NCI-H2081 treated with DMSO at 0.1 percent for 48 hours (cell line): ENCODE measurements around the gene MAP1LC3A.

Source experiments
- DNase-seq: peaks from one replicate; lab custom pipeline; 2025; lab: John Stamatoyannopoulos, UW

MAP1LC3A gene

GRCh38 chr20:34529742-34530141, 28.8 kb upstream of the MAP1LC3A start:
- DNase-seq: no peak

DNA sequence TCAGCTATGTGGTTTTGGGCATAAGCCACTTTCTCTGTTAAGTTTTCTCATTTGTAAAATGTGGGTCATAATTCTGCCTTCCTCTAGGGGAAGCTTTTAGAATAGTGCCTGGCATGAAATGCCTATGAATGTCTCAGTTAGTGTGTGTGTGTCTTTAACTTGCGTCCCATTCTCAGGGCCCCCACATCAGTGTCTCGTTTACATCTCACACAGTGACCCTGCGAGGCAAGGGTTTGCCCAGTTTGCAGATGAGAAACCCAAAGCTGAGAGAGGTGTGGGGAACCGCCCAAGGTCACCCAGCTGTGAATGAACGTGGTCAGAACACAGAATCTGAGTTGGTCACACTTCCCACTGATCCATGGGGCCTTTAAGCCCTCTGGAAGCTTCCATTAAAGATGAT, 28.2 kb upstream of the MAP1LC3A start:
- no peak for DNase-seq

DNA sequence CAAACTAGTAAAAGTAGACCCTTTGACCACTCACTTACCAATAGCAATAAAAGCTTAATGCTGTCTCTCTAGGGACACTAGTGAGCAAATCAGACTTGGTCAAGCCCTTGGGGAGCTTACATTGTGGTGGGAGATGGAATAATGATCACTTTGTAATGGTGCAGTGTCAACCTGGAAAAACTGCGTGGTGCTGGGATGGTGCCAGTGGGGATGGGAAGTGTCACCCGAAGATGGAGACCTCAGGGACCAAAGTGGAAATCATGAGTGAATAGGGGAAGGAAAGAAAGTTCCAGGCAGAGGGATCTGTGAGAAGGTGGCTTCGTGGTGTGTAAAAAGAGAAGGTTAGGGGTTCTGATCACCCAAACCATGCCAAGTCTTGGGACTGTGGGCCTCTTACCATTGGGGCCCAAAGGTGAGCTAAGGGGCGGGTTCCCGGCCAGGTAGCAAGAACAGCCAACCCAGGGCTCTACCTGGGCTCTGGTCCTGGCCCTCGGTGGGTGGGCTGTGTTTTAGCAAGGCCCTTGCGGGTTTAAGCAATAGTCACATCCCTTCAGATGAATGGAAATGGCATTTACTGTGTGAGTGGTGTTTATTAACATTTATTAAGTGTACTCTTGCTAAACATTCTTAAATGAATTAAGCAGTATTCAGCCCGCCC, 26.8 kb upstream of the MAP1LC3A start:
- DNase-seq: no peak

DNA sequence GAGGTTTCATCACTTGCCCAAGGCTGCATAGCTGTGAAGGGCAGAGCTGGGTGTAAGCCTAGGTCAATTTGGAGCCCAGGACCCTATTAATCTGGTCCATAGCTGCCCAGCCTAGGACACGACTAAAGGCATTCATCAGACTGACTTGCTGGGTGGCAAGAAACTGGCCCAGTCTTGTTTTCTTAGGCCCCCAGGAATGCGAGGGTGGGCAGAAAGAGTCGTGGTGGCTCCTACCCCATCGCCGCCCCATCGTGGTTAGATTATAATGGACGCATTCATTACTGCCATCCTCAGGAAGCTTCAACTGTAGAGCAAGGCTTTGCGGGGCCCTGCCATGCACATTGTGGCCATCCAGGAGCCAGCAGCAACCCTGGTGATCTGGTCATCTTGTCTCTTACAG, 26.2 kb upstream of the MAP1LC3A start:
- DNase-seq: no peak

GRCh38 chr20:34532756-34533155, 25.8 kb upstream of the MAP1LC3A start:
- no peak for DNase-seq

DNA sequence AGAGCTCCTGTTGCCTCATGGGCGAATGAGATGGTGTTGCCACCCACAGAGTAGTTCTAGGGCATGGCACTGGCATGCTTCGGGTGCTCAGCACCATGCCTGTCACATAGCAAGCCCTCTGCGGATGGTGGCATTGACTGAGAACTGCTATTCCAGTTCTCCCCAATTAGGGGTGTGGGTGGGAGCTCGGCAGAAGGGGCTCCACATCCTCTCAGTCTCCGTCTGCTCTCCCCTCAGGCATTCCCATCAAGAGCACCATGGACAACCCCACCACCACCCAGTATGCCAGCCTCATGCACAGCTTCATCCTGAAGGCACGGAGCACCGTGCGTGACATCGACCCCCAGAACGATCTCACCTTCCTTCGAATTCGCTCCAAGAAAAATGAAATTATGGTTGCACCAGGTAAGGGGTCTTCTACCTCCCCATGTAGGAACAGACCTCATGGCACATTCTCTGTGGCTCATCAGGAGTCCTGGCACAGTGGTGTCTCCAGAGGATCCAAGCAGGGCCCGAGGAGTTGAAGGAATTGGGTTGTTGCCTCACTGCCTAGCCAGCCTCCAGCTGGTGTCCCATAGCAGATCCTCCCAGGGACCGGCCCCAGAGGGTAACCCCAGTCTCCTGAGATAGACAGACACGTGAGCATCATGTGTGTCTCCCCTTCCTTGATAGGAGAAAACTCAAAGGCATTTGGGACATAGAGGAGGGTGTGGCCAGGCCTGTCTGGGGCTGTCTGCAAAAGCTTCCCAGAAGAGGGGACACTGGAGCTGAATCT, 23.9 kb upstream of the MAP1LC3A start:
- DNase-seq: no peak

DNA sequence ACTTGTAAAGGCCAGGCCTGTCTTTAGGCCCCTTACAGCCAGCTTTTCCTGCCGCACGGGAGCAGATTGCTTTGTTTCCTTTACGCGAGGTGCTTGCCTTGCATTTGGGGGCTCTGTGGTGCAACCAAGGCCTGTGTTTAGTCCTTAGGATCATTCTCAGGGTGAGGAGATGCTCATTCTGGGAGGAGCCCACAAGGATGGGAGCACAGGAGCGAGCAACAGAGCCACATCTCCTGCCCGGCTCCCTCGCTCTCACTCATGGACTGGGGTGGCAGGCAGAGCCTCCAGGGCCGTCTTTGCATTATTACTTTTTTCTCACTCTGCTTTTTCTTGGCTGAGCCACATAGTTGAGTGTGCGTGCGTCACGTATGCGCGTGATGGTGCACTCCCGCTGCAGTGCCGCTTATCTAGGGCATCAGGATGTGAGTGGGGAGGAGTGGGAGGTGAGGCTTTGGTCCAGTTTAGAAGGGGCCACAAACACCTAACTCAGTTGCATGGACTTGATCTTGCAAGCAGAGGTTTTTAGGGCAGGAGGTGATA, 23.1 kb upstream of the MAP1LC3A start:
- DNase-seq: no peak

DNA sequence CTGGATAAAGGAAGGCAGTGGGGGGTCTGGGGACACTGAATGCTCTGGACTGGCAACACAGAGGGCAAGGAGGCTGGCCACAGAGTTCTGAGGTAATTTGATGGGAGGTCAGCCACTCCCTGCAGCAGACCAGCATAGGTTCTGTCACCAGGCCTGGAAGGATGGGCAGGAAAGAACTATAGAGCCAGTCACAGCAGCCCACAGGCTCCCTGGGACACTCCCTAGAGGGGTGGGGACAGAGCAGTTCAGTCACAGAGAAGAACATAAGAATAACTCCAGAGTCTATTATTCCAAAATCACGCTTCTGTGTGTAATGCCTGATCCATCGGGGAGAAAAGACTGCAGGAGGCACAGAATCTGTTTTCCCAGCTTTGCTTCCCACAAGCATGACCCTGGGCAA, 22.7 kb upstream of the MAP1LC3A start:
- no peak for DNase-seq

GRCh38 chr20:34536798-34537394, 21.6 kb upstream of the MAP1LC3A start:
- DNase-seq: no peak

GRCh38 chr20:34537651-34538050, 20.9 kb upstream of the MAP1LC3A start:
- no peak for DNase-seq

DNA sequence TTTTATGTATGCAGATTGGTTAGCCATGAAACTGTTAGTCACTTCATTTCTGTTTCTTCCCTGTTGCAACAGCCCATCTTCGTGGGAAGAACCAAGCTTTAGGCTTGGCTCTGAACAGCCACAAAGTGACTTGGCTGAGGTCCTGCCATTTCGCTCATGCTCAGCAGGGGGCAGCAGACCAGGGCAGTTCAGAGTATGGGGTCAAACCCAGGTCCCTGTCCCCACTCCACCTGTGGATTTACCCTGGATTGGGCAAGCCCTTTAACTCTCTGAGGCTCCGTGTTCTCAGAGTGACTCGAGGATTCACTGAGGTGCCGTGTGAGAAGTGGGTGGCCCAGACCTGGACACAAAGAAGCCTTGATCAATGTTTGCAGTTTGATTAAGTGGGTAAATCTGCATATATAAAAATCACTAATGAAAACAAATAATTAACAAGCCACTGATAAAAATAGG, 19.8 kb upstream of the MAP1LC3A start:
- no peak for DNase-seq

DNA sequence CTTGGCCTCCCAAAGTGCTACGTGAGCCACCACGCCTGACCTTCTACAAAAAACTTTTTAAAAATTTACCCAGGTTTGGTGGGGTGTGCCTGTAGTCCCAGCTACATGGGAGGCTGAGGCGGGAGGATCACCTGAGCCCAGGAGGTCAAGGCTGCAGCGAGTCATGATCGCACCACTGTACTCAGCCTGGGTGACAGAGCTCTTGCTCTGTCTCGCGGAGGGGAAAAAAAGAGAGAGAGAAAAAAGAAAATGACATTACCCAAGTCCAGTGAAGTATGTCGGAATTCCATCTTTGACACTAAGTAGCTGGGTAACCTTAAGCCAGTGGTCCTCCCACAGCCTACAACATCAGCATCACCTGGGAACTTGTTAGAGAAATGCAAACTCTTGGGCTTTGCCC, 18.8 kb upstream of the MAP1LC3A start:
- no peak for DNase-seq

DNA sequence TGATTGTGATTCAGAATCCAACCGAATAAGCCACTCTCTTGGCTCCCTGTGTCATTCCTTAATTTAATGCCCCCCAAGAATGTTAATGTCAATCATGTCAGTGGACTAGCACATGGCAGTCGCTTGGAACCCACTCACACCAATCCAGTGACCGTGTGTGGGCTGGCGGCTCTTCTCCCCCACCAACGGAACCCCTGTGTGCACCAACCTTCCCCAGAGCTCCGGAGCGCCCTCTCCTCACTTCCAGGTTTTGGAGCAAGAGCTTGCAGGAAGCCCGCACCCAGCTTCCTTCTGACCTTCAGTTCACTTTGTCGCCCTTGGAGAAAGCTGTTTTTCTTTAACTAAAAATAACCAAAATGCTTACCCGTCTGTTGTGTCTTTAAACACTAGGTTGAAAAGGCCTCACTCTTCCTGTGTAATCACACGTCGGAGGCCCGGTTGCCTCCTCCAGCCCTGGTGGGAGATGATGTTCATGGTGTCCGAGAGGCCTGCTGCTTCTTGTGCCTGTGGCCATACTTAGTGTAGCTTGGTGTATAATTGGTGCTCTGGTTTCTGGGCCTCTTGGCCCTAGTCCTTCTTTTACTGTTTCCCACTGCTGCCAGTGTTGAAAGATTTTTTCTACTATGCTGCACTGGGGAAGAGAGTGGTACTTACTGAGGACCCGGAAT, 17.8 kb upstream of the MAP1LC3A start:
- DNase-seq: no peak

- DNase-seq: no peak
Measured at GRCh38 chr20:34541264-34541901, 17.1 kb upstream of the MAP1LC3A start.

GRCh38 chr20:34541917-34542316, 16.6 kb upstream of the MAP1LC3A start:
- no peak for DNase-seq

DNA sequence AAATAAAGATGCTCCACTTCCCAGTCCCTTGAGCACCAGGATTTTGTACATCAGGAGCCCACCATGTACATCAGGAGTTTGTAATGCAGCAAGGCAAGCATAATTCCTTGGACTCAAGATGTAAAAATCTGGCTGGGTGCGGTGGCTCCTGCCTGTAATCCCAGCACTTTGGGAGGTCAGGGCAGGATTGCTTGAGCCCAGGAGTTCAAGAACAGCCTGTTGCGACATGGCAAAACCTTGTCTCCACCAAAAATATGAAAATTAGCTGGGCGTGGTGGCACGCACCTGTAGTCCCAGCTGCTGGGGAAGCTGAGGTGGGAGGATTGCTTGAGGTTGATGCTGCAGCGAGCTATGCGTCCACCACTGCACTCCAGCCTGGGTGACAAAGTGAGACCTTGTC, 16.1 kb upstream of the MAP1LC3A start:
- no peak for DNase-seq

DNA sequence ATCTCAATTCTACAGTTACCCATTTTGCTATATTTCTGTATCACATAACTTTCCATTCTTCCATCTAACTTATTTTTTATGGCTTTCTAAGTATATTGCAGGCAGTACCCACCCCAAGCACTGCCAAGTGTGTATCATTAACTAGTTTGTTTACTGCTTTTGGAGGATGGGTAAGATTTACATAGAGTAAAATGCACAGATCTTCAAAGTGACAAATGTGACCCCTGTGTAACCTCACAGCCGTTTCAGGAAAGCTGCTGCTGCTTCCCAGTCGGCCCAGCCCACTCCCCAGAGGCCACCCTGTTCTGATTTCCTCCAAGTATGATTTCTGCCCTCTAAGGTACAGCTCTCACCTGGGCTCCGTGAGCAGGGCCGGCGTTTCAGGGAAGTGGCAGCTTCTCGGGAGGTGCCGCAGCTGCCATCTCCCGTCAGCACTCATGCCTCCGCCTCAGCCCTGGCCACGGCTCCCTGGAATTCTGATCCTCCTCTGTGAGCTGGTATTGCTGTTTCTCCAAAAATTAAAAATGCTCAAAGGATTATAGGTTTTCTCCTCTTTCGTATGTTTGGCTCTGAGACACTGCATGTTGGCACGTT, 15.0 kb upstream of the MAP1LC3A start:
- DNase-seq: no peak

GRCh38 chr20:34544109-34544796, 14.3 kb upstream of the MAP1LC3A start:
- no peak for DNase-seq

DNA sequence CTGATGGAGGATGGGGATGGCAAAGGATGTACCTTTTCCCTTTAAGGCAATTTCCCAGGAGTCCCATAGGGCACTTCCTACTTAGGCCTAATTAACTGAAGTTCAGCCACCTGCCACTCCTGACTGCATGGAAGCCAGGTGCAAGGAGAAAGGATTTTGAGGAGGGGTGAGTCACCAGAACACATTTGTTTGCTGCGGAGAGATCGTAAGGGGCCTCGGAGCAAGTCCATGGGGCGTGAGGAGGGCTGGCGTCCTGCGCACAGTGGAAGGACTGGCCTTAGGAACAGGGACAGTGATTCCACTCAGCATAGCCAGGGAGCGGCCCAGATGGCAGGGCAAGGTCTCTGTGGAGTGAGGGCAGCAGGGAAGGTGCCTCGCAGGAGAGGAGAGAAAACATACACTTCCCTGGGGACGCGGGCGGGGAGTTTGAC, 11.8 kb upstream of the MAP1LC3A start:
- DNase-seq: peak; percentile 54

DNA sequence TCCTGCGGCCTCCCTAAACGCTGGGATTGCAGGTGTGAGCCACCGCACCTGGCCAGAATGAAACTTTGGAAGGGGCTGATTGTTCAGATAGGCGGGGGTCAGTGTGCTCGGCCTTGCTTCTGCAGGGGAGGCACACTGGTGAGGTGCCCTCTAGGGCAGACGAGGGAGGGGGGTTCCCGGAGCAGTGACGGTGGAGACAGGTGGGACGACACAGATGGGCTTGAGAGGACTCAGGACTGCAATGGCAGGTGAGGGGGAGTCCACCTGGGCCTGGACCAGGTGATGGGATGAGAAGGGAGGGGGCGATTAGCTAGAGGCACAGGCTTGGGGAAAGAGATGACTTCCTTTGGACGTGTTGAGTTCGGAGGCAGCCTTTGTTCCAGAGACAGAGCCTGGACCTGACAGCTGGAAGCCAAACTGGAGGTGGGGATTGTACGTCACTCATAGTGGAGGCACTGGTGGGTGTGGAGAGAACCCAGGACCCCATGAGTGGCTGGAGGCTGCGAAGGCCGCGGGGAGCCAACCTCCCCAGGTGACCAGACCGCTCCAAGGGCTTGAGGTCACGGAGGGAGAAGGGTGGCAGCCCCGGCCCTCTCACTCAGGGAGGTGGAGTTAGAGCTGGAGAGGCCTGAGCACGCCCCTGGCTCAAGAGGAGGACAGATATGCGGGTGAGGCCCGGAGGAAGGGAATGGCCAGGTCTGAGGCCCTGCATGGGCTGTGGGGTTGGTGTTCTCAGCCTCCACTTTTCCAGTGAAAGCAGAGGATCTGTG, 10.5 kb upstream of the MAP1LC3A start:
- DNase-seq: no peak
